ENCODE measurements around the gene FOXQ1.
"Not testable (repeated sequence)": the region's sequence is repeated elsewhere in the genome, so short reads cannot be mapped to it uniquely, and the experiment has no call there.

- not testable (repeated sequence) for TF ChIP-seq USF2 (IDR thresholded peaks at IDR 0.05; ENCODE audit: borderline replicate concordance, low read depth, low read length); FOXM1 (IDR thresholded peaks at IDR 0.05; ENCODE audit: low read depth); CTCF (IDR thresholded peaks at IDR 0.05); NFIC (IDR thresholded peaks at IDR 0.05; ENCODE audit: borderline replicate concordance); EZH2phosphoT487 (IDR thresholded peaks at IDR 0.05; ENCODE audit: borderline replicate concordance, low read depth); ELF1 (IDR thresholded peaks at IDR 0.05); ZBTB33 (IDR thresholded peaks at IDR 0.05; ENCODE audit: borderline replicate concordance, low read depth); FOSL2 (IDR thresholded peaks at IDR 0.05; ENCODE audit: borderline replicate concordance, low read depth); RAD21 (IDR thresholded peaks at IDR 0.05; ENCODE audit: low read length); JUND (IDR thresholded peaks at IDR 0.05); GABPA (IDR thresholded peaks at IDR 0.05; ENCODE audit: low read depth)
These were observed 49.8 kb downstream of the FOXQ1 start for GRCh38 chr6:1361717-1362116.

All from SK-N-SH (cell line).